GM12891 (cell line): ENCODE data around the gene HOXB3.

Source experiments
- PAX5 ChIP-seq: IDR thresholded peaks from 2 replicates; pipeline ENCODE4 v1.6.1; 2011; ENCODE audit warnings: low read length, moderate library complexity, mild to moderate bottlenecking; ENCODE audit not compliant: insufficient read depth, severe bottlenecking
- POLR2A ChIP-seq: IDR thresholded peaks from 2 replicates; pipeline ENCODE4 v1.6.1; 2011; ENCODE audit warnings: low read depth, low read length, control low read depth
- POLR2AphosphoS5 ChIP-seq: IDR thresholded peaks from 2 replicates; pipeline ENCODE4 v1.6.1; 2011; ENCODE audit warnings: low read depth, low read length, control low read depth
- POU2F2 ChIP-seq: IDR thresholded peaks from 2 replicates; pipeline ENCODE4 v1.6.1; 2011; ENCODE audit warnings: low read depth, mild to moderate bottlenecking, control low read depth, low read length, moderate library complexity
- SPI1 ChIP-seq: IDR thresholded peaks from 2 replicates; pipeline ENCODE4 v1.6.1; 2011; ENCODE audit warnings: low read depth, low read length, control low read depth
- TAF1 ChIP-seq: IDR thresholded peaks from 2 replicates; pipeline ENCODE4 v1.6.1; 2011; ENCODE audit warnings: low read depth, low read length, control low read depth

DNA sequence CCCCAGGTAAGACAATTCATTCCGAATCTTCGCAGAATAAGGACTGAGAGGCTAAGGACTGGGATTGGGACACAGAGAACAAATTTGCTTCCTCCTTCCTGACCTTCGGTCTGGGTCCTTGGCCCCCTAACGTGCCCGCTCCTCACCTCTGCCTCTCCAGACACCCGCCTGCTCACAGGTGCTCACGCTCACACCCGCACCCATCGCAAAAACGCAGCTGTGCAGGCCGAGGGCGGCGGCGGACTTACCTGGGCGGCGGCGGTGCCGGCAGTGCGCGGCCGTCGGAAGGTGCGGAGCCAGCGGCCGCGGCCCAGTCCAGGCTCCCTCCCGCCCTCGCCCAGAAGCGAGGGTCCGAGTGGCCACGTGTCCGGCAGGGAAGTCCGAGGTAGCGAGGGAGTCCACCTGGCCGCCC, 43.2 kb upstream of the HOXB3 start:
- TF ChIP-seq POLR2AphosphoS5, result no peak
- no peak for TF ChIP-seq POLR2A
- TF ChIP-seq PAX5, result no peak
- no peak for TF ChIP-seq TAF1
- no peak for TF ChIP-seq SPI1
- no peak for TF ChIP-seq POU2F2
